HepG2 (cell line): ENCODE data around the gene JADE2.
"Not testable (repeated sequence)": the region's sequence is repeated elsewhere in the genome, so short reads cannot be mapped to it uniquely, and the experiment has no call there.

ENCODE experiments used
- CEBPZ ChIP-seq: IDR thresholded peaks from 2 replicates; pipeline ENCODE4 v1.6.1; 2012; ENCODE audit warnings: low read length, improper control_type of control experiment
- CTCF ChIP-seq: sonication (generic); formaldehyde crosslinking; IDR thresholded peaks from 2 replicates; pipeline ENCODE4 v1.5.0; 2020; ENCODE audit warnings: mild to moderate bottlenecking, missing genetic modification reagents, moderate library complexity
- HCFC1 ChIP-seq: fragments of 150-350 bp; IDR thresholded peaks from 2 replicates; pipeline ENCODE4 v1.6.1; 2014; ENCODE audit warnings: low read depth, low read length
- HDAC2 ChIP-seq: sonication (generic); formaldehyde crosslinking; IDR thresholded peaks from 2 replicates; pipeline ENCODE4 v1.4.0; 2020; ENCODE audit warnings: missing genetic modification reagents
- NR2F2 ChIP-seq: IDR thresholded peaks from 2 replicates; pipeline ENCODE4 v1.6.1; 2012; ENCODE audit warnings: low read depth, inconsistent platforms, borderline replicate concordance
- RFX5 ChIP-seq: IDR thresholded peaks from 2 replicates; pipeline ENCODE4 v1.6.1; 2011; ENCODE audit warnings: low read depth, low read length, improper control_type of control experiment
- SMARCE1 ChIP-seq: fragments of 450-650 bp; IDR thresholded peaks from 2 replicates; pipeline ENCODE4 v1.6.1; 2017; ENCODE audit warnings: borderline replicate concordance
- ZBTB40 ChIP-seq, 2 experiments: fragments of 450-650 bp in 1 of 2; sonication (generic) in 1 of 2; formaldehyde crosslinking in 1 of 2; IDR thresholded peaks; 2 replicates each; pipeline versions ENCODE4 v1.6.1 to v1.8.0; 2016 to 2022; ENCODE audit warnings: antibody characterized with exemption in 1 of 2, mild to moderate bottlenecking in 1 of 2, missing genetic modification reagents in 1 of 2
- ZKSCAN1 ChIP-seq: fragments of 150-350 bp; IDR thresholded peaks from 2 replicates; pipeline ENCODE4 v1.6.1; 2014; ENCODE audit warnings: low read length
- TF ChIP-seq, protein P1 (sequence below): sonication (generic); formaldehyde crosslinking; IDR thresholded peaks from 2 replicates; pipeline ENCODE4 v1.4.0; 2020; ENCODE audit warnings: missing genetic modification reagents

DNA sequence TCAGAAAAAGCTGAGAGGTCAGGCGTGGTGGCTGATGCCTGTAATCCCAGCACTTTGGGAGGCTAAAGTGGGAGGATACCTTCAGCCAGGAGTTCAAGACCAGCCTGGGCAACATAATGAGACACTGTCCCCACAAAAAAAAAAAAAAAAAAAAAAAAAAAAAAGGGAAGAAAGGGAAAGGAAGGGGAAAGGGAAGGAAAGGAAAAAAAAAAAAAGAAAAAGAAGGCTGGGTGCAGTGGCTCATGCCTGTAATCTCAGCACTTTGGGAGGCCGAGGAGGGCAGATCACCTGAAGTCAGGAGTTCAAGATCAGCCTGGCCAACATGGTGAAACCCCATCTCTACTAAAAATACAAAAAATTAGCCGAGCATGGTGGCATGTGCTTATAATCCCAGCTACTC lies 74.3 kb downstream of the JADE2 start:
- TF ChIP-seq, protein P1, sequence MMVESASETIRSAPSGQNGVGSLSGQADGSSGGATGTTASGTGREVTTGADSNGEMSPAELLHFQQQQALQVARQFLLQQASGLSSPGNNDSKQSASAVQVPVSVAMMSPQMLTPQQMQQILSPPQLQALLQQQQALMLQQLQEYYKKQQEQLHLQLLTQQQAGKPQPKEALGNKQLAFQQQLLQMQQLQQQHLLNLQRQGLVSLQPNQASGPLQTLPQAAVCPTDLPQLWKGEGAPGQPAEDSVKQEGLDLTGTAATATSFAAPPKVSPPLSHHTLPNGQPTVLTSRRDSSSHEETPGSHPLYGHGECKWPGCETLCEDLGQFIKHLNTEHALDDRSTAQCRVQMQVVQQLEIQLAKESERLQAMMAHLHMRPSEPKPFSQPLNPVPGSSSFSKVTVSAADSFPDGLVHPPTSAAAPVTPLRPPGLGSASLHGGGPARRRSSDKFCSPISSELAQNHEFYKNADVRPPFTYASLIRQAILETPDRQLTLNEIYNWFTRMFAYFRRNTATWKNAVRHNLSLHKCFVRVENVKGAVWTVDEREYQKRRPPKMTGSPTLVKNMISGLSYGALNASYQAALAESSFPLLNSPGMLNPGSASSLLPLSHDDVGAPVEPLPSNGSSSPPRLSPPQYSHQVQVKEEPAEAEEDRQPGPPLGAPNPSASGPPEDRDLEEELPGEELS (CRISPR knock-in tag): not testable (repeated sequence)
- not testable (repeated sequence) for TF ChIP-seq RFX5; CEBPZ; CTCF (CRISPR knock-in tag); HCFC1; HDAC2 (CRISPR knock-in tag); NR2F2; SMARCE1; ZKSCAN1; ZBTB40 (IDR thresholded peaks at IDR 0.05); ZBTB40 (CRISPR knock-in tag; IDR thresholded peaks at IDR 0.05)
